Germinal center (tissue), 1 donor: Measurements from ENCODE around the gene ZNF836.
"Not testable (repeated sequence)": the region's sequence is repeated elsewhere in the genome, so short reads cannot be mapped to it uniquely, and the experiment has no call there.

ENCODE experiments used
- DNase-seq: peaks from one replicate; pipeline ENCODE4 v3.0.0; 2012; ENCODE audit warnings: mixed read lengths, low spot score

ZNF836 gene

GRCh38 chr19:52171321-52172169 lies at the start of gene ZNF836:
TSS of gene ZNF836 (minus strand) at chr19:52171621. CDS start at chr19:52168072, 3,549 bp downstream.
- peak; percentile 93 for DNase-seq

DNA sequence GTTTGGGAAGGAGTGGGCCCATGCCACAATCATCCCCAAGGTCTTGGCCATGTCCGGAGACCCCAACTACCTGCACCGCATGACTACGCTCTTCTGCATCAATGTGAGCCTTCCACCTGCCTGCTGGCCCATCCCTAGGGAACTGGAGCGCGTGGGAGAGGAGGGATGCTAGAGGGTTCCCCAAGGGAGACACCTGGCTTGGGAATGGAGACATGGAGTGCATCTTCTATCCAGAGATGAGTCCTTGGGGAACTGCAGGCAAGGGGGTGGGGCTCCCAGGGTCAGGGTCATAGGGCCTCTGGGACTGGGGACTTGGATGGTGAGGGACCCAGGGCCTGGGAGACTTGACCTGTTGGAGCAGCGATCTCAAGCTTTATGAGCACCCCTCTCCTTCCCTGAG lies 49.6 kb upstream of the ZNF836 start:
- DNase-seq: no peak

DNA sequence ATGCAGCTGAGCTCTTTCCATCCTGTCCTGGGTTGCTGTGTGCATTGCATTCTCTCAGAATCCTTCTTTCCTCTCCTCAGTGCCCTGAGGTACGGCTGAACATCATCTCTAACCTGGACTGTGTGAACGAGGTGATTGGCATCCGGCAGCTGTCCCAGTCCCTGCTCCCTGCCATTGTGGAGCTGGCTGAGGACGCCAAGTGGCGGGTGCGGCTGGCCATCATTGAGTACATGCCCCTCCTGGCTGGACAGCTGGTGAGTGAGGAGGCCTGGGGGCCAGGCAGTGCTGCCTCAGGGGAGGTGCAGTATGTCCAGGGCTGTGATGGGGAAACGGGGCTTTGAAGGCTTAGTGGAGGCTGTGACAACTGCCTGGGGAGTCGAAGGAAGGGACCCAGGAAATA lies 48.2 kb upstream of the ZNF836 start:
- no peak for DNase-seq

DNA sequence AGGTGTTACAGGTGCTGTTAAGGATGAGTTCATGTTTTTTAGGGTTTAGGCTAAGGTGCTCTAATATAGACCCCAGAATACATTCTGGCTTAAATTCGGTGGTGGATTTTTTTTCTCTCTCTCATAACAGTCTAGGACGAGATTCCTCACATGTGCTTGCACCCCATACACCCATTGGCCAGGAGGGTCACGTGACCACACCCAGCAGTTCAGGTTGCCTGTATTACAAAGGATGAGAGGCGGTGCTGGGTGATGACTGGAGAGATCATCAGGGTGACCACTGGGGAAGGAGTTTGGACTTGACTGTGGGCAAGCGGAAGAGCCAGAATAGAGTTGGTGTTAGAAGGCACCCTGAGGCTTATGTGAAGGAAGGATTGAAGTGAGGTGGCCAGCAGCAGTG lies 46.2 kb upstream of the ZNF836 start:
- no peak for DNase-seq

DNA sequence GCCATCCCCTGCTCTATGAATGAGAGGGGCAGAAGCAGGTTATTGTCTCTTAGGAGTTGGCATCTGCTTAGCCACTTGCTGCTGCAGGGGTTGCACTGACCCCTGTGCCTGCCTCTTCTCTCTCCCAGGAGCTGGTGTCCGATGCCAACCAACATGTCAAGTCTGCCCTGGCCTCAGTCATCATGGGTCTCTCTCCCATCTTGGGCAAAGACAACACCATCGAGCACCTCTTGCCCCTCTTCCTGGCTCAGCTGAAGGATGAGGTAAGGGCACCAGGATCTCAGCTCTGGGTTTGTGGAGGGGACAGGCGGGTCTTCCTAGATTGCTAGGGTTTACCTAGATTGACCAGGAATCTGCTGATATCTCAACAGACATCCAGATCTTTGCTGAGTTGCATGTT lies 45.0 kb upstream of the ZNF836 start:
- no peak for DNase-seq

- DNase-seq: no peak
Measured at GRCh38 chr19:52214241-52214640, 42.8 kb upstream of the ZNF836 start.

GRCh38 chr19:52212572-52213255 lies 41.3 kb upstream of the ZNF836 start:
- no peak for DNase-seq

DNA sequence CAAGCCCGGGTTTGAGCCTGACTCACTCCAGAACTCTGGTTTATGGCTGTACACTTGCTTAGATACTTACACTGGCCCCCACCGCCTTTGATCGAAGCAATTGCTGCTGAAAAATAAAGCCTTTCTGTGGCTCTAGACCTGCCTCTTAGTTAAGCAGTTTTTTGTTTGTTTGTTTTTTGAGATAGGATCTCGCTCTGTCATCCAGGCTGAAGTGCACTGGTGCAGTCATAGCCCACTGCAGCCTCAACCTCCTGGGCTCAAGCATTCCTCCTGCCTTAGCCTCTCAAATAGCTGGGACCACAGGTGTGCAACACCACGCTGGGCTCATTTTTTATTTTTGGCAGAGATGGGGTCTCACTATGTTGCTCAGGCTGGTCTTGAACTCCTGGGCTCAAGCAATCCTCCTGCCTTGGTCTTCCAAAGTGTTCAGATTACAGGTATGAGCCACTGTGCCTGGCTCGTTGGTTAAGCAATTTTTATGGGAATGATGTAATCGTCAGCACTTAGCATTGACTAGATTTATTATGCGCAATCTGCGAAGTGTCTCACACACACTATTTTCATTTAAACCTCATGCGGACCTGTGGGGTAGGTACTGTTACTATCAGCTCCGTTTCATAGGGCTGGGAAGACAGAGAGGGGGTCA lies 40.6 kb upstream of the ZNF836 start:
- no peak for DNase-seq

DNA sequence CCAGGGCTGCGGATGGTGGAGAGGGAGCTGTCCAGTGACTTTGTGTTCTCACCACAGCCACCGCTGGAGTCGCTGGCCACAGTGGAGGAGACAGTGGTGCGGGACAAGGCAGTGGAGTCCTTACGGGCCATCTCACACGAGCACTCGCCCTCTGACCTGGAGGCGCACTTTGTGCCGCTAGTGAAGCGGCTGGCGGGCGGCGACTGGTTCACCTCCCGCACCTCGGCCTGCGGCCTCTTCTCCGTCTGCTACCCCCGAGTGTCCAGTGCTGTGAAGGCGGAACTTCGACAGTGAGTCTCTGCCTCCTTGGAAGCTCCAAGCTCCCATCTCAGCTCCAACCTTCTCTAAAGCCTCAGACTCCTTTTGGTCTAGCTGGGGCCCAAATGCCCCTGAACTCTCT lies 39.8 kb upstream of the ZNF836 start:
- no peak for DNase-seq

- DNase-seq: no peak
Measured at GRCh38 chr19:52206481-52206880, 35.1 kb upstream of the ZNF836 start.

DNA sequence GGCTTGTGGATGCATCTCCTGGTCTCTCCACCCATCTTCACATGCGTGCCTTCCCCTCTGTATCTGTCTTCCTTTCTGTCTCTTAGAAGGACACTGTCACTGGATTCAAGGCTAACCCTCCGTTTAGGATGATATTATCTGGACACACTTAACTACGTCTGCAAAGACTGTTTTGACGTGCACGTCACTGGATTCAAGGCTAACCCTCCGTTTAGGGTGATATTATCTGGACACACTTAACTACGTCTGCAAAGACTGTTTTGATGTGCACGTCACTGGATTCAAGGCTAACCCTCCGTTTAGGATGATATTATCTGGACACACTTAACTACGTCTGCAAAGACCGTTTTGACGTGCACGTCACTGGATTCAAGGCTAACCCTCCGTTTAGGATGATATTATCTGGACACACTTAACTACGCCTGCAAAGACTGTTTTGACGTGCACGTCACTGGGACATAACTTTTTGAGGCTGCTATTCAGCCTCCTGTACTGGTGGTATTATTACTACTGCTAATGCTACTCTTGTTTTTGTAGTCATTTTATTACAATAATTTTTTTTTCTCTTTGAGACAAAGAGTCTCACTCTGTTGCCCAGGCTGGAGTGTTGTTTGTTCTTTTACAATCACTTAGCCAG lies 29.5 kb upstream of the ZNF836 start:
- not testable (repeated sequence) for DNase-seq

DNA sequence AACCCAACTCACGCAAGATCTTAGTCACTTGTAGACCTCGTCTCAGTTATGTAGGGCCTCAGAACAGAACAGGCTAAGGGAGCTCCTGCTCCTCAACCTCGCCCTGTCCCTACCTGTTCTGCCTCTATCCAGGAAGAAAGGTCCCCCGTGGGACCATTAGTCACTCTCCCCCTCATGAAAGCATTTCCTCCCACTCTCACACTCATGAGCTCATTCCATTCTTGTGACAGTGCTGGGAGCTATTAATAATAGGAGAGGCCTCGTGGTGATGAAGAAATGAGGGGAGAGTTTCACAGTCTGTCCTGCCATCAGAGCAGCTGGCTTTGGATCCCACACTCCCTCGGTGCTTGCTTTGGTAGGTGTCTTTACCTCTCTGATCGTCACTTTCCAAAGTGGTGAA lies 28.6 kb upstream of the ZNF836 start:
- no peak for DNase-seq

- DNase-seq: no peak
Measured at GRCh38 chr19:52198678-52199077, 27.3 kb upstream of the ZNF836 start.

GRCh38 chr19:52197964-52198363 lies 26.5 kb upstream of the ZNF836 start:
- DNase-seq: no peak

GRCh38 chr19:52196256-52196967 lies 25.0 kb upstream of the ZNF836 start:
- no peak for DNase-seq

- DNase-seq: no peak
Measured at GRCh38 chr19:52191951-52192350, 20.5 kb upstream of the ZNF836 start.

- DNase-seq: no peak
Measured at GRCh38 chr19:52191389-52191788, 20.0 kb upstream of the ZNF836 start.

GRCh38 chr19:52190487-52191293 lies 19.3 kb upstream of the ZNF836 start:
- no peak for DNase-seq

DNA sequence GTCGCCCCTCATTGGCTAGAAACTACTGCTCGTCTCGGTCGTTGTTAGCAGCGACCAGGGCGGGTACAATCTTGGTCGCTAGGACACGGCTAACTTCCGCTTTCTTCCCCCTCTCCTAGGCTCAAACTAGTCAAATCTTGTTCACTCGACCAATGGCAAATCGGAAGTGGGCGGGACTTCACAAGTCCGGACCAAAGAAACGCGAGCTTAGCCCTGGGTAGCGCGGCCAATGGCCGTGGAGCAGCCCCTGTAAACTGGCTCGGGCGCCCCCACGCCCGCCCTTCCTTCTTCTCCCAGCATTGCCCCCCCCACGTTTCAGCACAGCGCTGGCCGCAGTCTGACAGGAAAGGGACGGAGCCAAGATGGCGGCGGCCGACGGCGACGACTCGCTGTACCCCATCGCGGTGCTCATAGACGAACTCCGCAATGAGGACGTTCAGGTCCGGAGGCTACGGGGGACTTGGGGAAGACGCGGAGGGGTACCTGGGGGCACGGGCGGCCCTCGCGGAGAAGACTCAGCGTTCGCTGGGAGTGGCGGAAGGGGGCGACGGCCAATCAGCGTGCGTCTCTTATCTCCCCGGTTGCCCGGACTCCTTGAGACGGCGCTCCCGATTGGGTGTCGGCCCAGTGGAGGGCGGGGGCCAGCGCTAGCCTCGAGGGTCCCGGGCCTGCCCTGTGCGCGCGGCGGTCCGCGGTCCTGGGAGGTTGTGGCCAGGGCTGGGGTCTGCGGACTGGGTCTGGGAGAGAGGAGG lies 18.5 kb upstream of the ZNF836 start, which contains the start of gene PPP2R1A:
Gene PPP2R1A, plus strand, starts transcription at position 318 of the 752 bp plus-strand sequence. Its CDS starts 45 bp downstream, at position 363.
- peak; percentile 99 for DNase-seq
